Activated gamma-delta T cell (primary cell): Measurements from ENCODE around the gene NAPA.

Source experiments
- DNase-seq: peaks from one replicate; lab custom pipeline; 2025; lab: John Stamatoyannopoulos, UW

The NAPA gene

GRCh38 chr19:47499863-47500830 lies 14.7 kb downstream of the NAPA start:
- DNase-seq = no peak

GRCh38 chr19:47499371-47499770 lies 15.5 kb downstream of the NAPA start:
- DNase-seq = no peak

GRCh38 chr19:47498561-47498960 lies 16.3 kb downstream of the NAPA start:
- DNase-seq = no peak

GRCh38 chr19:47497821-47498520 lies 16.9 kb downstream of the NAPA start:
- DNase-seq = no peak

- no peak for DNase-seq
Observed at GRCh38 chr19:47497050-47497766, 17.7 kb downstream of the NAPA start.

GRCh38 chr19:47495478-47496372 lies 19.1 kb downstream of the NAPA start:
- DNase-seq = no peak

- no peak for DNase-seq
Observed at GRCh38 chr19:47494729-47495128, 20.1 kb downstream of the NAPA start.

GRCh38 chr19:47494211-47494547 lies 20.7 kb downstream of the NAPA start:
- DNase-seq = no peak

- DNase-seq = no peak
Observed at GRCh38 chr19:47493378-47494210, 21.3 kb downstream of the NAPA start.

- no peak for DNase-seq
Observed at GRCh38 chr19:47492571-47493377, 22.1 kb downstream of the NAPA start.

- no peak for DNase-seq
Observed at GRCh38 chr19:47492137-47492533, 22.7 kb downstream of the NAPA start.

GRCh38 chr19:47491358-47492136 lies 23.3 kb downstream of the NAPA start:
- DNase-seq = no peak

- no peak for DNase-seq
Observed at GRCh38 chr19:47490847-47491246, 24.0 kb downstream of the NAPA start.

GRCh38 chr19:47490031-47490430 lies 24.8 kb downstream of the NAPA start:
- DNase-seq = no peak

- DNase-seq = no peak
Observed at GRCh38 chr19:47489072-47489914, 25.6 kb downstream of the NAPA start.

- DNase-seq = no peak
Observed at GRCh38 chr19:47487551-47488515, 27.0 kb downstream of the NAPA start.

- no peak for DNase-seq
Observed at GRCh38 chr19:47486900-47487299, 28.0 kb downstream of the NAPA start.
